Measurements from ENCODE around the gene ST8SIA2.

Gene ST8SIA2

DNA sequence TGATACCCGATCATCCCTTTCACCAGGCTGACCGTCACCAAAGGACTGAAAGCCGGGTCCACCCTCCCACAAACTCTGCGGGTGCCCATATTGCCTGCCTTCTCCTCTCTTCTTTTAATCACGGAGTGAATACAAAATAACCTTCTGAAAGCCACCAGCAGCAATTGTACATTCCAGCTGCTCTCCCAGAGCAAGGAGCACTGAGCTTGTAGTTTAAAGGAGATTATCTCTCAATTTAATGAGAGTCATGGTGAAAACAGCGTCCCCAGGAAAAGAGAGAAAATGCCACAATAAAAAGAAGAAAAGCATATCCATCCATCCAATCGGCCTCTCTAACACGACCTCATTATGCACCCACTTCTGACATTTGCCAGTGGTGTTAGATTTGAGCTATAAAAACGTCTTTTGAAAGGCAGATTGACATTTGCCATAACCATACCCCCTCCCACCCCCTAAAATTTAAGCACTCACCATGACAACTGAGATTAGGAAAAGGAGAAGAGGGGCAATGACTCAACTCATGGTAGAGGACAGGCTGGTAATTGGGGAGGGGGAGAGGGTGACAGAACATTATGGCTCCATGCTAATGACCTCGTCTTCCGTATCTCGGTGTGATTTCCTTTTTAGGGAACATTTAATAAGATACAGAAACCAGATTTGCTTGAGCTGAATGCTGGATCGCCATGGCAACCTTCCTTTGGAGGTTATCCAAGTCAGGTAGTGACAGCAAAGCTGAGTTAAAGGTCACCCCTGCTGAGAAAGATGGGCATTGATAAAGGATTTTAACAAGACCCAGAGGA lies 106.2 kb downstream of the ST8SIA2 start:
- Histone ChIP-seq H3K36me3 (ENCODE audit: insufficient read depth, low read length) (no peaks in the 10 kb centered on the region), H3K4me2 (ENCODE audit: low read depth, low read length, poor library complexity, severe bottlenecking) (no peak overlapping the region), H2AFZ (ENCODE audit: low read length) (no peak overlapping the region), H3K9ac (ENCODE audit: low read depth, low read length, poor library complexity, severe bottlenecking) (no peak overlapping the region), H3K4me1 (ENCODE audit: insufficient read depth, low read length, poor library complexity, severe bottlenecking) (no peaks in the 10 kb centered on the region), H4K20me1 (ENCODE audit: insufficient read depth, low read length, poor library complexity, severe bottlenecking) (no peaks in the 10 kb centered on the region), H3K27me3 (ENCODE audit: insufficient read depth, low read length, poor library complexity, severe bottlenecking) (no peaks in the 10 kb centered on the region), H3K79me2 (ENCODE audit: insufficient read depth, low read length) (no peaks in the 10 kb centered on the region), H3K9me3 (ENCODE audit: insufficient read depth, low read depth, low read length) (no peaks in the 10 kb centered on the region), H3F3A (ENCODE audit: low read depth) (no peaks in the 10 kb centered on the region), H3K9me2 (replicated peaks; ENCODE audit: low read depth, low read length) (no peaks in the 10 kb centered on the region), H3K4me3 (ENCODE audit: low read length, poor library complexity, severe bottlenecking) (no peak overlapping the region)
- TF ChIP-seq CTCF (conservative IDR thresholded peaks at IDR 0.05; ENCODE audit: low read length) = no peak
- no peak for TF ChIP-seq EZH2phosphoT487 (IDR thresholded peaks at IDR 0.05; ENCODE audit: borderline replicate concordance)

- no peak for TF ChIP-seq EZH2phosphoT487 (IDR thresholded peaks at IDR 0.05; ENCODE audit: borderline replicate concordance)
- no peak for TF ChIP-seq CTCF (conservative IDR thresholded peaks at IDR 0.05; ENCODE audit: low read length)
- H3K9me3 ChIP-seq (ENCODE audit: insufficient read depth, low read depth, low read length) = no peaks in the 10 kb centered on the region
- no peaks in the 10 kb centered on the region for H3K36me3 ChIP-seq (ENCODE audit: insufficient read depth, low read length)
- H3K9me2 ChIP-seq (replicated peaks; ENCODE audit: low read depth, low read length) = no peaks in the 10 kb centered on the region
- H3F3A ChIP-seq (ENCODE audit: low read depth) = no peaks in the 10 kb centered on the region
- no peak overlapping the region for H3K4me3 ChIP-seq (ENCODE audit: low read length, poor library complexity, severe bottlenecking)
- H3K27me3 ChIP-seq (ENCODE audit: insufficient read depth, low read length, poor library complexity, severe bottlenecking) = no peaks in the 10 kb centered on the region
- no peaks in the 10 kb centered on the region for H3K79me2 ChIP-seq (ENCODE audit: insufficient read depth, low read length)
- H3K4me1 ChIP-seq (ENCODE audit: insufficient read depth, low read length, poor library complexity, severe bottlenecking) = no peaks in the 10 kb centered on the region
- H3K4me2 ChIP-seq (ENCODE audit: low read depth, low read length, poor library complexity, severe bottlenecking) = no peak overlapping the region
- no peak overlapping the region for H3K9ac ChIP-seq (ENCODE audit: low read depth, low read length, poor library complexity, severe bottlenecking)
- H4K20me1 ChIP-seq (ENCODE audit: insufficient read depth, low read length, poor library complexity, severe bottlenecking) = no peaks in the 10 kb centered on the region
- no peak overlapping the region for H2AFZ ChIP-seq (ENCODE audit: low read length)
These were observed 108.7 kb downstream of the ST8SIA2 start for GRCh38 chr15:92502336-92502735.

GRCh38 chr15:92502930-92503857 lies 109.5 kb downstream of the ST8SIA2 start:
- no peak for TF ChIP-seq EZH2phosphoT487 (IDR thresholded peaks at IDR 0.05; ENCODE audit: borderline replicate concordance)
- no peak for TF ChIP-seq CTCF (conservative IDR thresholded peaks at IDR 0.05; ENCODE audit: low read length)
- no peaks in the 10 kb centered on the region for H3K9me3 ChIP-seq (ENCODE audit: insufficient read depth, low read depth, low read length)
- H3K4me3 ChIP-seq (ENCODE audit: low read length, poor library complexity, severe bottlenecking) = no peak overlapping the region
- no peaks in the 10 kb centered on the region for H3F3A ChIP-seq (ENCODE audit: low read depth)
- no peaks in the 10 kb centered on the region for H3K4me1 ChIP-seq (ENCODE audit: insufficient read depth, low read length, poor library complexity, severe bottlenecking)
- no peaks in the 10 kb centered on the region for H3K27me3 ChIP-seq (ENCODE audit: insufficient read depth, low read length, poor library complexity, severe bottlenecking)
- no peaks in the 10 kb centered on the region for H3K79me2 ChIP-seq (ENCODE audit: insufficient read depth, low read length)
- no peaks in the 10 kb centered on the region for H3K9me2 ChIP-seq (replicated peaks; ENCODE audit: low read depth, low read length)
- no peaks in the 10 kb centered on the region for H4K20me1 ChIP-seq (ENCODE audit: insufficient read depth, low read length, poor library complexity, severe bottlenecking)
- no peak overlapping the region for H2AFZ ChIP-seq (ENCODE audit: low read length)
- H3K36me3 ChIP-seq (ENCODE audit: insufficient read depth, low read length) = no peaks in the 10 kb centered on the region
- H3K4me2 ChIP-seq (ENCODE audit: low read depth, low read length, poor library complexity, severe bottlenecking) = no peak overlapping the region
- H3K9ac ChIP-seq (ENCODE audit: low read depth, low read length, poor library complexity, severe bottlenecking) = no peak overlapping the region

Data from Loucy (cell line).